ENCODE results near the gene CHM.

DNA sequence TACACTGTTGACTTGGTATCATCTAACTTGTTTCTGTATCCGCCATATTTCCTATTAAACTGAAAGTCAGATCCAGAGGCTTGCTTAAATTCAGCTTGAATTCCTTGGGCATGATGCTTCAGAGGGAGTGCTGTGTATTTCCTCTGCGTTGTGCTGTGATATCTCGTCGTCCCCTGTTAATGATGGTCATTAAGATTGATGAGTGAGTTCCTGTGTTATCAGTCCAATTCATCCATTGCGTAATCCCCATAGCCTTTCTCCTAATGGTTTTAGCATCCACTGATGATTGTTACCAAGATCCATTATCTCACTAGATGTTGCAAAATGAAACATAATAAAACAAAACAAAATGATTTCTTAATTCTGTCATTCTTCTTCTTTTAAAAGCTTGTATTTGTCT lies 31.3 kb upstream of the CHM start:
- TF ChIP-seq, protein P1, sequence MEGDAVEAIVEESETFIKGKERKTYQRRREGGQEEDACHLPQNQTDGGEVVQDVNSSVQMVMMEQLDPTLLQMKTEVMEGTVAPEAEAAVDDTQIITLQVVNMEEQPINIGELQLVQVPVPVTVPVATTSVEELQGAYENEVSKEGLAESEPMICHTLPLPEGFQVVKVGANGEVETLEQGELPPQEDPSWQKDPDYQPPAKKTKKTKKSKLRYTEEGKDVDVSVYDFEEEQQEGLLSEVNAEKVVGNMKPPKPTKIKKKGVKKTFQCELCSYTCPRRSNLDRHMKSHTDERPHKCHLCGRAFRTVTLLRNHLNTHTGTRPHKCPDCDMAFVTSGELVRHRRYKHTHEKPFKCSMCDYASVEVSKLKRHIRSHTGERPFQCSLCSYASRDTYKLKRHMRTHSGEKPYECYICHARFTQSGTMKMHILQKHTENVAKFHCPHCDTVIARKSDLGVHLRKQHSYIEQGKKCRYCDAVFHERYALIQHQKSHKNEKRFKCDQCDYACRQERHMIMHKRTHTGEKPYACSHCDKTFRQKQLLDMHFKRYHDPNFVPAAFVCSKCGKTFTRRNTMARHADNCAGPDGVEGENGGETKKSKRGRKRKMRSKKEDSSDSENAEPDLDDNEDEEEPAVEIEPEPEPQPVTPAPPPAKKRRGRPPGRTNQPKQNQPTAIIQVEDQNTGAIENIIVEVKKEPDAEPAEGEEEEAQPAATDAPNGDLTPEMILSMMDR (IDR thresholded peaks at IDR 0.05), result no peak
- TF ChIP-seq, protein P2, sequence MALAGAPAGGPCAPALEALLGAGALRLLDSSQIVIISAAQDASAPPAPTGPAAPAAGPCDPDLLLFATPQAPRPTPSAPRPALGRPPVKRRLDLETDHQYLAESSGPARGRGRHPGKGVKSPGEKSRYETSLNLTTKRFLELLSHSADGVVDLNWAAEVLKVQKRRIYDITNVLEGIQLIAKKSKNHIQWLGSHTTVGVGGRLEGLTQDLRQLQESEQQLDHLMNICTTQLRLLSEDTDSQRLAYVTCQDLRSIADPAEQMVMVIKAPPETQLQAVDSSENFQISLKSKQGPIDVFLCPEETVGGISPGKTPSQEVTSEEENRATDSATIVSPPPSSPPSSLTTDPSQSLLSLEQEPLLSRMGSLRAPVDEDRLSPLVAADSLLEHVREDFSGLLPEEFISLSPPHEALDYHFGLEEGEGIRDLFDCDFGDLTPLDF (CRISPR knock-in tag; IDR thresholded peaks at IDR 0.05), result no peak

Measured in WTC11 (cell line).